GM23248 (cell line): ENCODE measurements around the gene ERBB4.

Experiments used
- EZH2 ChIP-seq: fragments of 200-600 bp; sonication (generic); IDR thresholded peaks from 2 replicates; pipeline ENCODE4 v1.6.1; 2018; ENCODE audit warnings: antibody characterized with exemption, mild to moderate bottlenecking; ENCODE audit not compliant: insufficient read depth, poor library complexity, severe bottlenecking
- EZH2phosphoT487 ChIP-seq: fragments of 200-600 bp; sonication (generic); IDR thresholded peaks from 2 replicates; pipeline ENCODE4 v1.6.1; 2018; ENCODE audit warnings: antibody characterized with exemption, moderate library complexity, mild to moderate bottlenecking, low read depth; ENCODE audit not compliant: insufficient read depth

DNA sequence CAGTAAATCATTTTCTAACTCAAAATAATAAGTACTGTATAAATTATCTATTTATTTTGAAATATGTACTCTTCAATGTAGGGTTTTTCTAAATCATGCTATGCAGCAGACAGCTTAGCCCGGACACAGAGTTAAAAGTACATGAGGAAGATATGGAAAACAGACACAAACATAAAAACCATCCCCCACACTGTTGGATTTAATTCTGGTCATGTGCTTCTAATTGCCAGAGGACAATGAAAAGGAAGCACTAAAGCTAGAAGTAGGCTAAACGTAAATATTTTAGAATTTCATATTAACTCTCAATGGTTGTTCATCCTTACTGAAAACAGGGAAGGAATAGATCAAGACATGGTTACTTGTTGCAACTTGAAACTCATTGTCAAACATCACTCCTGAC lies 420.7 kb downstream of the ERBB4 start:
- no peak for TF ChIP-seq EZH2
- TF ChIP-seq EZH2phosphoT487, result no peak
